Measurements from ENCODE around the gene MEIS2.

Gene MEIS2

DNA sequence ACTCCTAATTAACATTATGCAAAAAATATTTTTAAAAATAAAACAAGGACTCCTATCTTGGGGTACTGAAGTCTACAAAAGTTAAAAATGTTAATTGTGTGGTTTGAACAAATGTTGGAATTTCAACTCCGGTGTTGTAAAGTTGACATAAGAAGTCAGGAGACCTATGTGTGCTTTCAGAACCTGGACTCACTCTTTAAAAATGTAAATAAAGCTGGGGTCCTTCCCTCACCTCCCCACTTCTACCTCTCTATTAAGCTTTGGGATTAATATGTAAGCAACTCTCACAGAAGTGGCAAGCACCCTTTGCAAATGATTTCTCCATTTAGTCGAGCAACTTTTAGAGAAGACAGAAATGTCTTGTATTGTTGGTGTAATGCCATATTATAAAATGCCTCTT, 11.9 kb downstream of the MEIS2 start:
- Histone ChIP-seq H3K9me2 (replicated peaks; ENCODE audit: low read depth, low read length) (no peaks in the 10 kb centered on the region), H3K36me3 (ENCODE audit: insufficient read depth, low read length) (no peaks in the 10 kb centered on the region), H2AFZ (ENCODE audit: low read length) (no peak overlapping the region), H3K27me3 (ENCODE audit: insufficient read depth, low read length, poor library complexity, severe bottlenecking) (no peaks in the 10 kb centered on the region), H3K79me2 (ENCODE audit: insufficient read depth, low read length) (no peaks in the 10 kb centered on the region), H3K4me3 (ENCODE audit: low read length, poor library complexity, severe bottlenecking) (no peak overlapping the region), H3K4me1 (ENCODE audit: insufficient read depth, low read length, poor library complexity, severe bottlenecking) (no peaks in the 10 kb centered on the region), H3K4me2 (ENCODE audit: low read depth, low read length, poor library complexity, severe bottlenecking) (no peak overlapping the region), H3F3A (ENCODE audit: low read depth) (no peaks in the 10 kb centered on the region), H3K9ac (ENCODE audit: low read depth, low read length, poor library complexity, severe bottlenecking) (no peak overlapping the region), H3K9me3 (ENCODE audit: insufficient read depth, low read depth, low read length) (no peaks in the 10 kb centered on the region), H4K20me1 (ENCODE audit: insufficient read depth, low read length, poor library complexity, severe bottlenecking) (no peaks in the 10 kb centered on the region)
- TF ChIP-seq, protein P1, sequence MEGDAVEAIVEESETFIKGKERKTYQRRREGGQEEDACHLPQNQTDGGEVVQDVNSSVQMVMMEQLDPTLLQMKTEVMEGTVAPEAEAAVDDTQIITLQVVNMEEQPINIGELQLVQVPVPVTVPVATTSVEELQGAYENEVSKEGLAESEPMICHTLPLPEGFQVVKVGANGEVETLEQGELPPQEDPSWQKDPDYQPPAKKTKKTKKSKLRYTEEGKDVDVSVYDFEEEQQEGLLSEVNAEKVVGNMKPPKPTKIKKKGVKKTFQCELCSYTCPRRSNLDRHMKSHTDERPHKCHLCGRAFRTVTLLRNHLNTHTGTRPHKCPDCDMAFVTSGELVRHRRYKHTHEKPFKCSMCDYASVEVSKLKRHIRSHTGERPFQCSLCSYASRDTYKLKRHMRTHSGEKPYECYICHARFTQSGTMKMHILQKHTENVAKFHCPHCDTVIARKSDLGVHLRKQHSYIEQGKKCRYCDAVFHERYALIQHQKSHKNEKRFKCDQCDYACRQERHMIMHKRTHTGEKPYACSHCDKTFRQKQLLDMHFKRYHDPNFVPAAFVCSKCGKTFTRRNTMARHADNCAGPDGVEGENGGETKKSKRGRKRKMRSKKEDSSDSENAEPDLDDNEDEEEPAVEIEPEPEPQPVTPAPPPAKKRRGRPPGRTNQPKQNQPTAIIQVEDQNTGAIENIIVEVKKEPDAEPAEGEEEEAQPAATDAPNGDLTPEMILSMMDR (conservative IDR thresholded peaks at IDR 0.05; ENCODE audit: low read length) = no peak
- no peak for TF ChIP-seq EZH2phosphoT487 (IDR thresholded peaks at IDR 0.05; ENCODE audit: borderline replicate concordance)

DNA sequence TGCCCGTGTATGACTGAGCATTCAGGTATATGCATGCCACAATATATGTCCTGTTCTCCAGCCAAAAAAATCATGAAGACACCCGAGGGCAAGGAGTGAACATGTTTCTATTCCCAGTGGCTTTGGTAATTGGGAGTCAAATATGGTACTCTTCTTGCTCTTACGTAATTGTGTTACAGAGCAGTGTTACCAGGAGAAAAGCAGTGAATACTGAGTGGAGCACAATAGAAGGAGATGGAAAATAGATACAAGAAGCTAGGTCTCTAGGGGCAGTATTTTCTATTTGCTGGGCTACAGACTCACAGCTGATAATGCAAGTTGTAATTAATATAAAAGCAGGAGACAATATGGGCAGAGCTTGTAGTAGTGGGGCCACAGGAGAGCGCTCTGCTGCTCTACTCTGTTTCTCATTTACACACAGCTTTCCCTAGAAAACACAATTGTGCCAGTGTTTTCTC, 13.2 kb downstream of the MEIS2 start:
- Histone ChIP-seq H3K4me3 (ENCODE audit: low read length, poor library complexity, severe bottlenecking) (no peak overlapping the region), H2AFZ (ENCODE audit: low read length) (no peak overlapping the region), H3K9me3 (ENCODE audit: insufficient read depth, low read depth, low read length) (no peaks in the 10 kb centered on the region), H4K20me1 (ENCODE audit: insufficient read depth, low read length, poor library complexity, severe bottlenecking) (no peaks in the 10 kb centered on the region), H3K36me3 (ENCODE audit: insufficient read depth, low read length) (no peaks in the 10 kb centered on the region), H3K9ac (ENCODE audit: low read depth, low read length, poor library complexity, severe bottlenecking) (no peak overlapping the region), H3F3A (ENCODE audit: low read depth) (no peaks in the 10 kb centered on the region), H3K79me2 (ENCODE audit: insufficient read depth, low read length) (no peaks in the 10 kb centered on the region), H3K4me1 (ENCODE audit: insufficient read depth, low read length, poor library complexity, severe bottlenecking) (no peaks in the 10 kb centered on the region), H3K4me2 (ENCODE audit: low read depth, low read length, poor library complexity, severe bottlenecking) (no peak overlapping the region), H3K9me2 (replicated peaks; ENCODE audit: low read depth, low read length) (no peaks in the 10 kb centered on the region), H3K27me3 (ENCODE audit: insufficient read depth, low read length, poor library complexity, severe bottlenecking) (no peaks in the 10 kb centered on the region)
- TF ChIP-seq EZH2phosphoT487 (IDR thresholded peaks at IDR 0.05; ENCODE audit: borderline replicate concordance) = no peak
- TF ChIP-seq, protein P1 (conservative IDR thresholded peaks at IDR 0.05; ENCODE audit: low read length) = no peak

DNA sequence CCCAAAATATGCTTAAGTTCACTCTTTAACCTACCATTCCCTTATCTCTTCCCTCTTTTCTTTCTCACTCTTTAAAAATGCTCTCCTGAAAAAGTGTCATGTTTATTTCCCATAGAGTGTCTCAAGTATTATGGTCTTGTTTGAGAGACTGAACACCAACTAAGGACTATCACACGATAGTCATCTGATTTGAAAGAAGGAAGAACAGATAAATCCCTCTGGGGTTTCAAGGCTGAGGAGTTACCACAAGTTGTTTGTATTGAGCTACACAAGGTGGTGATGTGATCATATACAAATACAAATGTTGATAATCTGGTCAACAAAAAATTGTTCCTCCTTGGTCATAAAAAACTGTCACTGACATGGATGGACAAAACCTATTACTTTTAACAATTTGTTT, 13.8 kb downstream of the MEIS2 start:
- H3K9ac ChIP-seq (ENCODE audit: low read depth, low read length, poor library complexity, severe bottlenecking) = no peak overlapping the region
- H3K4me2 ChIP-seq (ENCODE audit: low read depth, low read length, poor library complexity, severe bottlenecking) = no peak overlapping the region
- H4K20me1 ChIP-seq (ENCODE audit: insufficient read depth, low read length, poor library complexity, severe bottlenecking) = no peaks in the 10 kb centered on the region
- TF ChIP-seq, protein P1 (conservative IDR thresholded peaks at IDR 0.05; ENCODE audit: low read length) = no peak
- no peak for TF ChIP-seq EZH2phosphoT487 (IDR thresholded peaks at IDR 0.05; ENCODE audit: borderline replicate concordance)
- H3K9me3 ChIP-seq (ENCODE audit: insufficient read depth, low read depth, low read length) = no peaks in the 10 kb centered on the region
- H3K79me2 ChIP-seq (ENCODE audit: insufficient read depth, low read length) = no peaks in the 10 kb centered on the region
- H3K4me3 ChIP-seq (ENCODE audit: low read length, poor library complexity, severe bottlenecking) = no peak overlapping the region
- no peaks in the 10 kb centered on the region for H3K9me2 ChIP-seq (replicated peaks; ENCODE audit: low read depth, low read length)
- no peak overlapping the region for H2AFZ ChIP-seq (ENCODE audit: low read length)
- no peaks in the 10 kb centered on the region for H3F3A ChIP-seq (ENCODE audit: low read depth)
- H3K36me3 ChIP-seq (ENCODE audit: insufficient read depth, low read length) = no peaks in the 10 kb centered on the region
- no peaks in the 10 kb centered on the region for H3K27me3 ChIP-seq (ENCODE audit: insufficient read depth, low read length, poor library complexity, severe bottlenecking)
- H3K4me1 ChIP-seq (ENCODE audit: insufficient read depth, low read length, poor library complexity, severe bottlenecking) = no peaks in the 10 kb centered on the region
